GM12878 (cell line): ENCODE results near the gene KBTBD4. TPM values are rescaled to one million over a fixed set of nuclear protein-coding genes. Genes with fewer than 3 reads are reported as not detected.

Experiments
- ATAC-seq: fragments of 200-7000 bp; cut with Tn5 transposase; 3 replicates; pipeline ENCODE4 v1.9.1; 2020; ENCODE audit warnings: mild to moderate bottlenecking, moderate library complexity
- BruUV-seq: library from RNA; stranded (reverse); fragments of 400-500 nt; replicated peaks from 2 replicates; lab custom pipeline; 2021; lab: Mats Ljungman, UMichigan
- CTCF ChIA-PET: fragments of 300-600 bp; sonication (Branson Sonifier 250); formaldehyde crosslinking; extraction: SDS; loops from one replicate; lab custom pipeline; 2021; ENCODE audit warnings: inconsistent platforms; lab: Yijun Ruan, JAX
- POLR2A ChIA-PET: fragments of 350-600 bp; formaldehyde crosslinking; extraction: SDS; loops from one replicate; lab custom pipeline; 2021; ENCODE audit warnings: inconsistent platforms; lab: Charles Lee
- RAD21 ChIA-PET: fragments of 300-600 bp; sonication (Branson Sonifier 250); formaldehyde crosslinking; loops from one replicate; lab custom pipeline; 2023; ENCODE audit warnings: antibody characterized with exemption; ENCODE audit not compliant: unreplicated experiment; lab: Charles Lee
- SMC1A ChIA-PET: fragments of 300-600 bp; sonication (Branson Sonifier 250); formaldehyde crosslinking; loops from one replicate; lab custom pipeline; 2023; ENCODE audit not compliant: unreplicated experiment, uncharacterized antibody; lab: Charles Lee
- DNase-seq: peaks from one replicate; pipeline ENCODE4 v3.0.0-alpha.2; 2011; ENCODE audit warnings: low read depth, low spot score
- FAIRE-seq: peaks from 3 replicates; lab custom pipeline; 2011; peaks lifted over from hg19 to GRCh38; lab: Jason Lieb, UNC
- H2AFZ ChIP-seq: 2 replicates; pipeline ENCODE4 v1.6.0; 2011; ENCODE audit warnings: low read depth, low read length, control low read depth; ENCODE audit not compliant: control insufficient read depth
- H3K27ac ChIP-seq: 2 replicates; pipeline ENCODE4 v1.5.1; 2011; ENCODE audit warnings: control low read depth; ENCODE audit not compliant: control insufficient read depth, insufficient read depth
- H3K27me3 ChIP-seq, 2 experiments: replicated peaks in 1 of 2; 2 replicates each; pipeline versions ENCODE4 v1.6.0 to v1.6.1; 2011; ENCODE audit warnings: low read length in 1 of 2; ENCODE audit not compliant: control insufficient read depth in 2 of 2, insufficient read depth in 2 of 2
- H3K36me3 ChIP-seq, 2 experiments: 2 replicates each; pipeline ENCODE4 v1.5.1; 2011; ENCODE audit warnings: low read length in 1 of 2; ENCODE audit not compliant: control insufficient read depth in 2 of 2, insufficient read depth in 2 of 2
- H3K4me1 ChIP-seq: 2 replicates; pipeline ENCODE4 v1.6.1; 2011; ENCODE audit warnings: mild to moderate bottlenecking, low read length, moderate library complexity, mixed read lengths; ENCODE audit not compliant: control insufficient read depth, insufficient read depth
- H3K4me2 ChIP-seq: 2 replicates; pipeline ENCODE4 v1.6.0; 2011; ENCODE audit warnings: control low read depth; ENCODE audit not compliant: control insufficient read depth, insufficient read depth
- H3K4me3 ChIP-seq: fragments of 200-600 bp; sonication (generic); 2 replicates; pipeline ENCODE4 v1.5.1; 2016
- H3K79me2 ChIP-seq: 2 replicates; pipeline ENCODE4 v1.6.0; 2011; ENCODE audit warnings: low read length; ENCODE audit not compliant: control insufficient read depth, insufficient read depth
- H3K9ac ChIP-seq: 2 replicates; pipeline ENCODE4 v1.8.0; 2011; ENCODE audit warnings: low read length, control low read depth, mixed read lengths; ENCODE audit not compliant: control insufficient read depth, insufficient read depth
- H3K9me3 ChIP-seq: replicated peaks from 3 replicates; pipeline ENCODE4 v1.5.1; 2011; ENCODE audit warnings: mild to moderate bottlenecking, low read length; ENCODE audit not compliant: control insufficient read depth, insufficient read depth
- H4K20me1 ChIP-seq: 2 replicates; pipeline ENCODE4 v1.6.0; 2011; ENCODE audit not compliant: control insufficient read depth, insufficient read depth
- BHLHE40 ChIP-seq, 2 experiments: fragments of 450-650 bp in 1 of 2; IDR thresholded peaks; 2 replicates each; pipeline ENCODE4 v1.6.1; 2011 to 2017; ENCODE audit warnings: low read depth in 2 of 2, borderline replicate concordance in 1 of 2, improper control_type of control experiment in 1 of 2, low read length in 1 of 2, mild to moderate bottlenecking in 1 of 2
- MYC ChIP-seq: IDR thresholded peaks from 2 replicates; pipeline ENCODE4 v1.6.1; 2011; ENCODE audit warnings: mild to moderate bottlenecking, low read length, moderate library complexity, inconsistent platforms; ENCODE audit not compliant: insufficient read depth, insufficient replicate concordance, insufficient read length, severe bottlenecking
- WRNIP1 ChIP-seq: IDR thresholded peaks from 2 replicates; pipeline ENCODE4 v1.6.1; 2011; ENCODE audit warnings: low read depth, low read length, improper control_type of control experiment, borderline replicate concordance
- ZNF384 ChIP-seq: IDR thresholded peaks from 2 replicates; pipeline ENCODE4 v1.6.1; 2012; ENCODE audit warnings: low read depth, mild to moderate bottlenecking, low read length, improper control_type of control experiment, borderline replicate concordance
- ZZZ3 ChIP-seq: IDR thresholded peaks from 2 replicates; pipeline ENCODE4 v1.6.1; 2011; ENCODE audit warnings: low read depth; ENCODE audit not compliant: control insufficient read depth, insufficient read length
- WGBS: methylation state at CpG from one replicate; pipeline ENCODE4 v1.1.6; 2016; ENCODE audit warnings: low lambda C conversion rate; ENCODE audit not compliant: insufficient replicate concordance, insufficient coverage; ENCODE audit errors: missing lambda C conversion rate; 5-methylcytosine and 5-hydroxymethylcytosine counted together
- in situ Hi-C: fragments of 300-500 bp; cut with MboI; formaldehyde crosslinking; loops from 9 replicates; pipeline ENCODE4 v1.14.3; 2018; ENCODE audit warnings: mixed read lengths
- intact Hi-C: fragments of 100-400 bp; cut with micrococcal nuclease; formaldehyde crosslinking; loops from one replicate; pipeline ENCODE4 v1.14.2; 2022; ENCODE audit not compliant: unreplicated experiment
- polyA plus RNA-seq, 11 experiments: library from polyadenylated mRNA; depleted of rRNA in 4 of 11; unstranded in 6 of 11; stranded (reverse) in 5 of 11; fragments of >200 nt; fragmentation: Nextera tagmentation in 4 of 11; fragmentation: Illumina TruSeq in 1 of 11; extraction: Ambion mirVana in 4 of 11; extraction: Trizol in 1 of 11; gene quantifications; 1 replicate in 1 of 11; 2 replicates in 10 of 11; pipeline versions ENCODE4 v1.2.1 to v1.2.3, GENCODE V29; 2011 to 2016; ENCODE audit warnings: inconsistent platforms in 2 of 11, missing spikeins in 2 of 11, low read depth in 1 of 11
- total RNA-seq, 4 experiments: library from RNA; depleted of rRNA in 3 of 4; stranded (reverse); fragments of >200 nt in 3 of 4; fragmentation: Illumina TruSeq in 1 of 4; extraction: Trizol in 1 of 4; gene quantifications; 2 replicates each; pipeline versions ENCODE4 v1.2.1 to v1.2.3, GENCODE V29; 2013 to 2021
- TF ChIP-seq, protein P1 (sequence below): fragments of 450-650 bp; formaldehyde crosslinking; IDR thresholded peaks from 2 replicates; pipeline ENCODE4 v1.4.0; 2020; ENCODE audit warnings: mild to moderate bottlenecking, moderate library complexity
- TF ChIP-seq, protein P2 (sequence below): fragments of 450-650 bp; conservative IDR thresholded peaks from 2 replicates; pipeline ENCODE4 v1.6.1; 2017; ENCODE audit warnings: mild to moderate bottlenecking, moderate library complexity
- TF ChIP-seq, protein P3 (sequence below): IDR thresholded peaks from 2 replicates; pipeline ENCODE4 v1.6.1; 2012; ENCODE audit warnings: improper control_type of control experiment, low read depth, low read length; ENCODE audit not compliant: insufficient replicate concordance

KBTBD4 gene
- total and polyA plus RNA-seq, 10 of the 15 experiments (the other 5 are each of a cell fraction or from before 2014, with no cell fraction given) = 18.4 to 46.4 (median 25.7) TPM

DNA sequence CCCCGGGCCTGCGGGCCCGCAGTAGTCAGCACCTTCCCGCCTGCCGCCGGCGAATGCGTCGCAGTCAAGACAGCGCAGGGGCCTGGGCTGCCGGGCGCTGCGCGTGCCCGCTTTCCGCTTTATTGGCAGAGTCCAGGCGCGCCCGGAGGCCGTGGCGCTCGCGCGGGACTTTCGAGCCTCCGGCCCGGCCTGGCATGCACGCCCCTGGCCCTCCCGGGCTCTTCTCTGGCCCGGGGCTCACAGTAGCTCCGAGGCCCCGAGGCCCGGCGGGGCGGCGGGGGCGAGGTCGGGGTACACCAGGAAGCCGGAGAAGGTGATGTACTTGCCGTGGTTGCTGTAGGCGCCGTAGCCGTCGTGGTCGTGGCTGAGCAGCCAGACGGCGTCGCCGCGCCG lies 10.8 kb upstream of the KBTBD4 start:
- Histone ChIP-seq H3K27ac (no peak overlapping the region), H3K4me1 (peaks cover 7% of the 10 kb centered on the region), H2AFZ (no peak overlapping the region), H4K20me1 (no peaks in the 10 kb centered on the region), H3K4me2 (no peak overlapping the region), H3K79me2 (no peaks in the 10 kb centered on the region), H3K9ac (no peak overlapping the region), H3K36me3 (peaks cover 0 to under 1% of the 10 kb centered on the region in 2 experiments; a peak in 1 of 4 replicates), H3K27me3 (peaks cover 3 to 23% of the 10 kb centered on the region in 2 experiments), H3K9me3 (no peaks in the 10 kb centered on the region), H3K4me3 (no peak overlapping the region)
- ATAC-seq = no peak
- ChIA-PET CTCF (no interaction called here), POLR2A (no interaction called here), SMC1A (no interaction called here), RAD21 (no interaction called here)
- TF ChIP-seq, protein P1, sequence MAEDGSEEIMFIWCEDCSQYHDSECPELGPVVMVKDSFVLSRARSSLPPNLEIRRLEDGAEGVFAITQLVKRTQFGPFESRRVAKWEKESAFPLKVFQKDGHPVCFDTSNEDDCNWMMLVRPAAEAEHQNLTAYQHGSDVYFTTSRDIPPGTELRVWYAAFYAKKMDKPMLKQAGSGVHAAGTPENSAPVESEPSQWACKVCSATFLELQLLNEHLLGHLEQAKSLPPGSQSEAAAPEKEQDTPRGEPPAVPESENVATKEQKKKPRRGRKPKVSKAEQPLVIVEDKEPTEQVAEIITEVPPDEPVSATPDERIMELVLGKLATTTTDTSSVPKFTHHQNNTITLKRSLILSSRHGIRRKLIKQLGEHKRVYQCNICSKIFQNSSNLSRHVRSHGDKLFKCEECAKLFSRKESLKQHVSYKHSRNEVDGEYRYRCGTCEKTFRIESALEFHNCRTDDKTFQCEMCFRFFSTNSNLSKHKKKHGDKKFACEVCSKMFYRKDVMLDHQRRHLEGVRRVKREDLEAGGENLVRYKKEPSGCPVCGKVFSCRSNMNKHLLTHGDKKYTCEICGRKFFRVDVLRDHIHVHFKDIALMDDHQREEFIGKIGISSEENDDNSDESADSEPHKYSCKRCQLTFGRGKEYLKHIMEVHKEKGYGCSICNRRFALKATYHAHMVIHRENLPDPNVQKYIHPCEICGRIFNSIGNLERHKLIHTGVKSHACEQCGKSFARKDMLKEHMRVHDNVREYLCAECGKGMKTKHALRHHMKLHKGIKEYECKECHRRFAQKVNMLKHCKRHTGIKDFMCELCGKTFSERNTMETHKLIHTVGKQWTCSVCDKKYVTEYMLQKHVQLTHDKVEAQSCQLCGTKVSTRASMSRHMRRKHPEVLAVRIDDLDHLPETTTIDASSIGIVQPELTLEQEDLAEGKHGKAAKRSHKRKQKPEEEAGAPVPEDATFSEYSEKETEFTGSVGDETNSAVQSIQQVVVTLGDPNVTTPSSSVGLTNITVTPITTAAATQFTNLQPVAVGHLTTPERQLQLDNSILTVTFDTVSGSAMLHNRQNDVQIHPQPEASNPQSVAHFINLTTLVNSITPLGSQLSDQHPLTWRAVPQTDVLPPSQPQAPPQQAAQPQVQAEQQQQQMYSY (CRISPR knock-in tag) = no peak
- TF ChIP-seq ZNF384 (no peak), MYC (no peak), WRNIP1 (no peak), ZZZ3 (no peak), BHLHE40 (IDR thresholded peaks at IDR 0.05; ENCODE audit: borderline replicate concordance in 1 of 2, low read depth in 2 of 2, low read length in 1 of 2) (no peak)
- TF ChIP-seq, protein P2, sequence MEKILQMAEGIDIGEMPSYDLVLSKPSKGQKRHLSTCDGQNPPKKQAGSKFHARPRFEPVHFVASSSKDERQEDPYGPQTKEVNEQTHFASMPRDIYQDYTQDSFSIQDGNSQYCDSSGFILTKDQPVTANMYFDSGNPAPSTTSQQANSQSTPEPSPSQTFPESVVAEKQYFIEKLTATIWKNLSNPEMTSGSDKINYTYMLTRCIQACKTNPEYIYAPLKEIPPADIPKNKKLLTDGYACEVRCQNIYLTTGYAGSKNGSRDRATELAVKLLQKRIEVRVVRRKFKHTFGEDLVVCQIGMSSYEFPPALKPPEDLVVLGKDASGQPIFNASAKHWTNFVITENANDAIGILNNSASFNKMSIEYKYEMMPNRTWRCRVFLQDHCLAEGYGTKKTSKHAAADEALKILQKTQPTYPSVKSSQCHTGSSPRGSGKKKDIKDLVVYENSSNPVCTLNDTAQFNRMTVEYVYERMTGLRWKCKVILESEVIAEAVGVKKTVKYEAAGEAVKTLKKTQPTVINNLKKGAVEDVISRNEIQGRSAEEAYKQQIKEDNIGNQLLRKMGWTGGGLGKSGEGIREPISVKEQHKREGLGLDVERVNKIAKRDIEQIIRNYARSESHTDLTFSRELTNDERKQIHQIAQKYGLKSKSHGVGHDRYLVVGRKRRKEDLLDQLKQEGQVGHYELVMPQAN = no peak
- TF ChIP-seq, protein P3, sequence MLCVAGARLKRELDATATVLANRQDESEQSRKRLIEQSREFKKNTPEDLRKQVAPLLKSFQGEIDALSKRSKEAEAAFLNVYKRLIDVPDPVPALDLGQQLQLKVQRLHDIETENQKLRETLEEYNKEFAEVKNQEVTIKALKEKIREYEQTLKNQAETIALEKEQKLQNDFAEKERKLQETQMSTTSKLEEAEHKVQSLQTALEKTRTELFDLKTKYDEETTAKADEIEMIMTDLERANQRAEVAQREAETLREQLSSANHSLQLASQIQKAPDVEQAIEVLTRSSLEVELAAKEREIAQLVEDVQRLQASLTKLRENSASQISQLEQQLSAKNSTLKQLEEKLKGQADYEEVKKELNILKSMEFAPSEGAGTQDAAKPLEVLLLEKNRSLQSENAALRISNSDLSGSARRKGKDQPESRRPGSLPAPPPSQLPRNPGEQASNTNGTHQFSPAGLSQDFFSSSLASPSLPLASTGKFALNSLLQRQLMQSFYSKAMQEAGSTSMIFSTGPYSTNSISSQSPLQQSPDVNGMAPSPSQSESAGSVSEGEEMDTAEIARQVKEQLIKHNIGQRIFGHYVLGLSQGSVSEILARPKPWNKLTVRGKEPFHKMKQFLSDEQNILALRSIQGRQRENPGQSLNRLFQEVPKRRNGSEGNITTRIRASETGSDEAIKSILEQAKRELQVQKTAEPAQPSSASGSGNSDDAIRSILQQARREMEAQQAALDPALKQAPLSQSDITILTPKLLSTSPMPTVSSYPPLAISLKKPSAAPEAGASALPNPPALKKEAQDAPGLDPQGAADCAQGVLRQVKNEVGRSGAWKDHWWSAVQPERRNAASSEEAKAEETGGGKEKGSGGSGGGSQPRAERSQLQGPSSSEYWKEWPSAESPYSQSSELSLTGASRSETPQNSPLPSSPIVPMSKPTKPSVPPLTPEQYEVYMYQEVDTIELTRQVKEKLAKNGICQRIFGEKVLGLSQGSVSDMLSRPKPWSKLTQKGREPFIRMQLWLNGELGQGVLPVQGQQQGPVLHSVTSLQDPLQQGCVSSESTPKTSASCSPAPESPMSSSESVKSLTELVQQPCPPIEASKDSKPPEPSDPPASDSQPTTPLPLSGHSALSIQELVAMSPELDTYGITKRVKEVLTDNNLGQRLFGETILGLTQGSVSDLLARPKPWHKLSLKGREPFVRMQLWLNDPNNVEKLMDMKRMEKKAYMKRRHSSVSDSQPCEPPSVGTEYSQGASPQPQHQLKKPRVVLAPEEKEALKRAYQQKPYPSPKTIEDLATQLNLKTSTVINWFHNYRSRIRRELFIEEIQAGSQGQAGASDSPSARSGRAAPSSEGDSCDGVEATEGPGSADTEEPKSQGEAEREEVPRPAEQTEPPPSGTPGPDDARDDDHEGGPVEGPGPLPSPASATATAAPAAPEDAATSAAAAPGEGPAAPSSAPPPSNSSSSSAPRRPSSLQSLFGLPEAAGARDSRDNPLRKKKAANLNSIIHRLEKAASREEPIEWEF = no peak
- no peak for DNase-seq
- no TSS peak for BruUV-seq
- in situ Hi-C loops = no loop called here
- FAIRE-seq = no peak
- intact Hi-C loops = no loop called here
- WGBS = 96% methylated on average over 50 of the region's 51 CpGs
